Neural crest cell (in vitro differentiated cells): ENCODE data around the gene EIF4G3. TPM values are rescaled to one million over a fixed set of nuclear protein-coding genes. Genes with fewer than 3 reads are reported as not detected.

ENCODE experiments used
- DNase-seq: peaks from one replicate; pipeline ENCODE4 v3.0.0; 2021; ENCODE audit warnings: low read depth, mixed read lengths, low spot score
- H3K27ac Mint-ChIP-seq: one replicate; pipeline ENCODE4 v1.8.0; 2021; ENCODE audit warnings: mild to moderate bottlenecking, mixed read lengths; ENCODE audit not compliant: unreplicated experiment
- H3K27me3 Mint-ChIP-seq: 2 replicates; pipeline ENCODE4 v1.8.0; 2021; ENCODE audit warnings: low read depth, mild to moderate bottlenecking, mixed read lengths
- H3K36me3 Mint-ChIP-seq: 2 replicates; pipeline ENCODE4 v1.8.0; 2021; ENCODE audit warnings: low read depth, mild to moderate bottlenecking, mixed read lengths
- H3K4me1 Mint-ChIP-seq: 2 replicates; pipeline ENCODE4 v1.8.0; 2021; ENCODE audit warnings: mixed read lengths
- H3K4me3 Mint-ChIP-seq: one replicate; pipeline ENCODE4 v1.8.0; 2021; ENCODE audit warnings: mild to moderate bottlenecking, mixed read lengths
- H3K9me3 Mint-ChIP-seq: 2 replicates; pipeline ENCODE4 v1.8.0; 2021; ENCODE audit warnings: mixed read lengths
- total RNA-seq: library from RNA; stranded (reverse); gene quantifications from 2 replicates; pipeline ENCODE4 v1.2.1, GENCODE V29; 2021
- TF ChIP-seq, protein P1 (sequence below): fragments of 200-600 bp; sonication (generic); conservative IDR thresholded peaks from 2 replicates; pipeline ENCODE4 v1.5.0; 2021; ENCODE audit warnings: antibody characterized with exemption, mild to moderate bottlenecking

EIF4G3 gene
- total RNA-seq, 1 donor from 2014 or later: 97.5 TPM

DNA sequence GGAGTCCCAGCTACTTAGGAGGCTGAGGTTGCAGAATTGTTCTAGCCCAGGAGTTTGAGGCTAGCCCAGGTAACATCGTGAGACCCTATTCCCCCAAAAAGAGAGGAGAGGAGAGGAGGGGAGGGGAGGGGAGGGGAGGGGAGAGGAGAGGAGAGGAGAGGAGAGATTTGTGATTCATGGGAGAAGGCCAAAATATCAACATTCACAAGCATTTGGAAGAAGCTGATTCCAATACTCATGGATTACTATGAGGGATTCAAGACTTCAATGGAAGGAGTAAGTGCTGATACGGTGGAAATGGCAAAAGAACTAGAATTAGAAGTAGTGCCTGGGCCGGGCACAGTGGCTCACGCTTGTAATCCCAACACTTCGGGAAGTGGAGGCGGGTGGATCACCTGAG, 187.8 kb downstream of the EIF4G3 start:
- no peaks in the 10 kb centered on the region for H3K9me3 Mint-ChIP-seq
- no peaks in the 10 kb centered on the region for H3K36me3 Mint-ChIP-seq
- no peak for DNase-seq
- H3K4me1 Mint-ChIP-seq: peaks cover 17% of the 10 kb centered on the region
- no peak overlapping the region for H3K4me3 Mint-ChIP-seq
- no peak overlapping the region for H3K27ac Mint-ChIP-seq
- no peaks in the 10 kb centered on the region for H3K27me3 Mint-ChIP-seq
- TF ChIP-seq, protein P1, sequence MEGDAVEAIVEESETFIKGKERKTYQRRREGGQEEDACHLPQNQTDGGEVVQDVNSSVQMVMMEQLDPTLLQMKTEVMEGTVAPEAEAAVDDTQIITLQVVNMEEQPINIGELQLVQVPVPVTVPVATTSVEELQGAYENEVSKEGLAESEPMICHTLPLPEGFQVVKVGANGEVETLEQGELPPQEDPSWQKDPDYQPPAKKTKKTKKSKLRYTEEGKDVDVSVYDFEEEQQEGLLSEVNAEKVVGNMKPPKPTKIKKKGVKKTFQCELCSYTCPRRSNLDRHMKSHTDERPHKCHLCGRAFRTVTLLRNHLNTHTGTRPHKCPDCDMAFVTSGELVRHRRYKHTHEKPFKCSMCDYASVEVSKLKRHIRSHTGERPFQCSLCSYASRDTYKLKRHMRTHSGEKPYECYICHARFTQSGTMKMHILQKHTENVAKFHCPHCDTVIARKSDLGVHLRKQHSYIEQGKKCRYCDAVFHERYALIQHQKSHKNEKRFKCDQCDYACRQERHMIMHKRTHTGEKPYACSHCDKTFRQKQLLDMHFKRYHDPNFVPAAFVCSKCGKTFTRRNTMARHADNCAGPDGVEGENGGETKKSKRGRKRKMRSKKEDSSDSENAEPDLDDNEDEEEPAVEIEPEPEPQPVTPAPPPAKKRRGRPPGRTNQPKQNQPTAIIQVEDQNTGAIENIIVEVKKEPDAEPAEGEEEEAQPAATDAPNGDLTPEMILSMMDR: no peak

DNA sequence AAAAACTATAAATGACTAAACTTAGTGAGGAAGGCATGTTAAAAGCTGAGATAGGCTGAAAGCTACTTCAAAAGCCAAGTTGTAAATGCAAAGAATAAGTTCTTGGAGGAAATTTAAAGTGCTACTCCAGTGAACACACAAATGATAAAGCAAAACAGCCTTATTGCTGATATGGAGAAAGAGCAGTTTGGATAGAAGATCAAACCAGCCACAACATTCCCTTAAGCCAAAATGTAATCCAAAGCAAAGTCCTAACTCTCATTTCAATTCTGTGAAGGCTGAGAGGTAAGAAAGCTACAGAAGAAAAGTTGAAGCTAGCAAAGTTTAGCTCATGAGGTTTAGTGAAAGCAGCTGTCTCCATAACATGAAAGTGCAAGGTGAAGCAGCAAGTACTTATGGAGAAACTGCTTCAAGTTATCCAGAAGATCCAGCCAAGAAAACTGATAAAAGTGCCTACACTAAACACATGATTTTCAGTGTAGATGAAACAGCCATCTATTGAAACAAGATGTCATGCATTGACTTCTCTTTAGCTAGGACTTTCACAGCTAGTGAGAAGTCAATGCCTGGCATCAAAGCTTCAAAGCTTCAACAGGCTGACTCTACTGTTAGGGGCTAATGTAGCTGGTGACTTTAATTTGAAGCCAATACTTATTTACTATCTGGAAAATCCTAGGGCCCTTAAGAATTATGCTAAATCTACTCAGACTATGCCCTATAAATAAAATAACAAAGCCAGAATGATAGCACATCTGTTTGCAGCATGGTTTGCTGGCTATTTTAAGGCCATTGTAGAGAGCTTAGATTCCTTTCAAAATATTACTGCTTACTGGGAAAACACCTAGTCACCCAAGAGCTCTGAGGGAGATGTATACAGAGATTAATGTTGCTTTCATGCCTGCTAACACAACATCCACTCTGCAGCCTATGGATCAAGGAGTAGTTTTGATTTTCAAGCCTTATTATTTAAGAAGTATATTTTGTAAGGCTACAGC, 188.6 kb downstream of the EIF4G3 start:
- Mint-ChIP-seq H3K27me3 (no peaks in the 10 kb centered on the region), H3K4me1 (peaks cover 9% of the 10 kb centered on the region), H3K27ac (no peak overlapping the region), H3K9me3 (no peaks in the 10 kb centered on the region), H3K36me3 (no peaks in the 10 kb centered on the region), H3K4me3 (no peak overlapping the region)
- DNase-seq: no peak
- TF ChIP-seq, protein P1: no peak

DNA sequence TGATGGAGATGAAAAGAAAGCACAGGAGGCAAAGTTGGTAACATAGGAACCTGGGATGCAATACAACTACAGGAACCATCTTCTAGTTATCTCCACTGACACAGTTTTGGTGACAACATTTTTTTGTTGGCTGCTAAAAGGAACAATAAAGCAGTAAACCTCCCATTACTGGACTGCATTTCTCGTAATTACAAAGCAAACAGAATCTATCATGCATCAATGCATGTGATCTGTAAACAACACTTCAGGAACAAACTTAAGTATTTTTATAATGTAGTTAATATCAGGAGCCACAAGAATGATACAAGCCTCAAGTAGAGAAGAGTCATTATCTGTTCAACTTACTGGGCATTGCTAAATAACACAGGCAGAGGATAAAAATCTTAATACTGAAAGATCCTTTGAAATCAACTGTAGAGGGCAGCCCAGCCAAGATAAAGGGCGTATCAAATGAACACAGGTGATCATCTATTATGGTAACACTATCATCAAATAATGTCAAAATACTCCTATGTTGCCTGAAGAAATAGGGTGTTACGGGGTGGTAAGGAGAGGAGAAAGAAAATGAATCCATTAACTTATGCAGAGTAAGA, 193.3 kb downstream of the EIF4G3 start:
- Mint-ChIP-seq H3K4me1 (no peaks in the 10 kb centered on the region), H3K4me3 (no peak overlapping the region), H3K9me3 (no peaks in the 10 kb centered on the region), H3K36me3 (no peaks in the 10 kb centered on the region), H3K27me3 (no peaks in the 10 kb centered on the region), H3K27ac (no peak overlapping the region)
- TF ChIP-seq, protein P1: no peak
- no peak for DNase-seq

DNA sequence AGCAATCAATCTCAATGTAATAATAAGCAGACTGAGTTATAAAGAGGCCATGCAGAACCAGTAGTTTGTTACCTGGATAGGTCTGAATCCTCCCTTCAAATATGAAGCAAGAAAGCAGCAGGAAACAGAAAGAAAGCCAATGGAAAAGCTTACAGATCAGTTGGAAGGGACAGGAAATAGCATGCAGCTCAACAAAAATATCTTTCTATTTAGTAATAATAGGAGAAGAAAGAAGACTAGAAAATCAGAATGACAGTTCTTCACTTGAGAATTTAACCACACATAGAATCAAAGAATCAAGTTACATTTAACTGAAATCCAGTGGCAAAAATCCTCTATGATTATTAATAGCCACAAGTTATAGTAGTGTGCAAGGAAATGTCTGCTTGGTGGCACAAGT, 194.4 kb downstream of the EIF4G3 start:
- Mint-ChIP-seq H3K36me3 (no peaks in the 10 kb centered on the region), H3K9me3 (no peaks in the 10 kb centered on the region), H3K4me3 (no peak overlapping the region), H3K27ac (no peak overlapping the region), H3K27me3 (no peaks in the 10 kb centered on the region), H3K4me1 (no peaks in the 10 kb centered on the region)
- TF ChIP-seq, protein P1: no peak
- no peak for DNase-seq

DNA sequence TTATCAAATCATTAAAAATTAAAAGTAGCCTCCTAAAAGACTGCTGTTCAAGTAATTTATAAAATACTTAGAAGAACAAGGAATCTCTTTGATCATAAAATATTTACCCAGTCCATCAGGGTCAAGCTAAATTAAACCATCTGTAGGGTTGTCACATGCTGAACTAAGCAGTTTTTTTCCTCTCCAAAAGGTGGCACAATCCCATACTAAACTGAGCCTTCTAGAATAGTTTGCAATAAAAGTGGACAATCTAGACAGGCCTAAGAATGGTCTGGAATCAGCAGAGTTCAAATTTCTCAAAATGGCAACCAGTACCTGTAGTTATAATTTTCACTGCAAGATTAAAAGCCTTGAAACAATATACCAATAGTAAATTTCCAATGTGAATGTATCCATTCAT, 194.8 kb downstream of the EIF4G3 start:
- no peaks in the 10 kb centered on the region for H3K27me3 Mint-ChIP-seq
- no peaks in the 10 kb centered on the region for H3K4me1 Mint-ChIP-seq
- no peak overlapping the region for H3K27ac Mint-ChIP-seq
- no peaks in the 10 kb centered on the region for H3K36me3 Mint-ChIP-seq
- no peak for DNase-seq
- TF ChIP-seq, protein P1: no peak
- no peak overlapping the region for H3K4me3 Mint-ChIP-seq
- H3K9me3 Mint-ChIP-seq: no peaks in the 10 kb centered on the region
